ENCODE measurements around the gene DUSP22. TPM values are rescaled to one million over a fixed set of nuclear protein-coding genes. Genes with fewer than 3 reads are reported as not detected.

The DUSP22 gene
- total RNA-seq, 3 donors from 2014 or later, result 27.5 to 80.6 (median 29.1) TPM

DNA sequence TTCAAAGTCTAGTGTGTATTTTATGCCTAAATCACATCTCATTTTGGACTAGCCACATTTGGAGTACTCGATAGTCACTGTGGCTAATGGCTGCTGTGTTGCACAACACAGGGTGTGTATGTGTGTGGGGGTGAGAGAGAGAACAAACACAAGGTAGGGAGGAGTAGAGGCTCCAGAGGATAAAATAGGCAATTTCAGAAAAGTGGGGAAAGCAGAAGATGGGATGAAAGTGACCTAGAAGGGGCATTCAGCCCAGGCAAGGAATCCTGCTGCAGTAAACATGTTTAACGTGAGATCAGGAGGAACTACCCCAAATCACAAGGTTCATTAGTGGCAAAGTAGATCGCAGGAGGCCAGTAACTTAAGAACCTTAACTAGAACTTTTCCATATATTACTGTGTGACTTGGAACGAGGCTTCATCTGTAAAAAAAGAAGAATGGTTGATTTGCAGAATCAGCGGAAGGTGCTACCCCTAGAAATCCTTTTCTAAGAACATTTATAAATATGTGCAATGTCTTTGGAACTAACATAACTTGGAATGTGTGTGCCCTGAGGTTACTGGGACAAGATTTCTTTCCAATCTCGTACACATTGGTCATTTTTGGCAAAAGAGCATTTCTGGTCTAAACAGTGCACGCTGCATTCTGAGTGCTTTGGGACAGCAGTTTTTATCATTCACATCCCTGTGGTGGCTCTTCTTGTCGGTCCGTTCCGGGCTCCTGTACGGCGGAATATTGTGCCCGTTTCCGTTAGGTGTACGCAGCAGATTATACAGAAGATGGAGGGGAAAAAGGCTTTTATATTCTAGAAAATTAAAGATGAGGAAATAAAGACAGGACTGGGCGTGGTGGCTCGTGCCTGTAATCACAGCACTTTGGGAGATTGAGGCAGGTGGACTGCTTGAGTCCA is 2.6 kb downstream of the DUSP22 start:
- TF ChIP-seq, protein P1, sequence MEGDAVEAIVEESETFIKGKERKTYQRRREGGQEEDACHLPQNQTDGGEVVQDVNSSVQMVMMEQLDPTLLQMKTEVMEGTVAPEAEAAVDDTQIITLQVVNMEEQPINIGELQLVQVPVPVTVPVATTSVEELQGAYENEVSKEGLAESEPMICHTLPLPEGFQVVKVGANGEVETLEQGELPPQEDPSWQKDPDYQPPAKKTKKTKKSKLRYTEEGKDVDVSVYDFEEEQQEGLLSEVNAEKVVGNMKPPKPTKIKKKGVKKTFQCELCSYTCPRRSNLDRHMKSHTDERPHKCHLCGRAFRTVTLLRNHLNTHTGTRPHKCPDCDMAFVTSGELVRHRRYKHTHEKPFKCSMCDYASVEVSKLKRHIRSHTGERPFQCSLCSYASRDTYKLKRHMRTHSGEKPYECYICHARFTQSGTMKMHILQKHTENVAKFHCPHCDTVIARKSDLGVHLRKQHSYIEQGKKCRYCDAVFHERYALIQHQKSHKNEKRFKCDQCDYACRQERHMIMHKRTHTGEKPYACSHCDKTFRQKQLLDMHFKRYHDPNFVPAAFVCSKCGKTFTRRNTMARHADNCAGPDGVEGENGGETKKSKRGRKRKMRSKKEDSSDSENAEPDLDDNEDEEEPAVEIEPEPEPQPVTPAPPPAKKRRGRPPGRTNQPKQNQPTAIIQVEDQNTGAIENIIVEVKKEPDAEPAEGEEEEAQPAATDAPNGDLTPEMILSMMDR (IDR thresholded peaks at IDR 0.05), result no peak
- Histone ChIP-seq H3K36me3 (ENCODE audit: low read depth) (no peaks in the 10 kb centered on the region), H3K4me3 (no peak overlapping the region), H3K4me1 (ENCODE audit: low read depth) (peaks cover 7% of the 10 kb centered on the region), H3K9me3 (no peaks in the 10 kb centered on the region)
- ATAC-seq (no peak), DNase-seq (no peak)
- intact Hi-C loops (cut with DNase I, micrococcal nuclease), result no loop called here

DNA sequence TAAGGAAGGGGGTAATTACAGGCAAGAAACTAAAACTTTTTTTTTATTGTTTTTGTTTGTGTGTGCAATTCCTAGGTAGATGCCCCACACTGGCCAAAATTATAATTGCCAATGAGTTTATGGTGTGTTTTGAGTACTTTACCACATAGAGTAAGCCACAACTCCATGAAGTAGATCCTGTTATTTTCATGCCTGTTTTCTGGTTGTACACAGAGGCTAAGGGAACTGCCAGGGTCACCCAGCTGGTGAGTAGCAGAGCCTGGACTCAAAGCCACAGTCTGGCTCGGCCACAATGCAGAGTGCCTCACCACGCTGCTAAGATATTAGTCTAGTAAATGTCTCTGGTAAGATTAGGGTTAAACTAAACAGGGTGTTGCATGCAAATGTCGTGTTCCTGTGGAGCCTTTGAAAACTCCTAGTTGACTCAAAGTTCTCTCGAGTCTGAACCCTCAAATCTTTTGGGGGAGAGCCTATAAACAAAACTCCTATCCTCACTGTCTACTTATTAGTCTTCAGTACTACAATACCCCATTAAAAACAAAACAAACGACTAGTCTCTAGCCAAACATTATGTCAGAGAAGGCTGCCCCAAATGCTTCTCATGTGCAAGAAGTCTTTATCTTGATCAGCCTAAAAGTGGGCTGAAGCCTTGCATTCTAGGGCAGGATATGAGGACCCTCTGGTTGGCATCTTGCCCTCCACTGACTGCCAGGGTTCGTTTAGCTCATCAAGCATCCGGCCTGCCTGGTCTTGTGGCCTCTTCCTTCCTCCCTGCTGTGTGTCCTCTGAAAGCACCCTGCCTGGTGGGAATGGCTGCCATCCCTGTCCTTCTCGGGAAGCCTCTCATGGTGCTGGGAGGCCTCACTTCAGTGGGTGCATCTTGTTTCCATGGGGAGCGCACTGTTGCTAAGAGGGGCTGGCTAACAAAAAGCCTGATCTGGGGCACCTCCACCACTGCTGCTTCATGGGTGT is 4.2 kb downstream of the DUSP22 start:
- no peak overlapping the region for H3K4me3 ChIP-seq
- peaks cover 7% of the 10 kb centered on the region for H3K4me1 ChIP-seq (ENCODE audit: low read depth)
- TF ChIP-seq, protein P1 (IDR thresholded peaks at IDR 0.05), result no peak
- DNase-seq (peak in 2 of 3 donors; percentile 10 to 68), ATAC-seq (no peak)
- no peaks in the 10 kb centered on the region for H3K36me3 ChIP-seq (ENCODE audit: low read depth)
- H3K9me3 ChIP-seq, result peaks cover 7% of the 10 kb centered on the region
- intact Hi-C loops (cut with DNase I, micrococcal nuclease), result no loop called here

DNA sequence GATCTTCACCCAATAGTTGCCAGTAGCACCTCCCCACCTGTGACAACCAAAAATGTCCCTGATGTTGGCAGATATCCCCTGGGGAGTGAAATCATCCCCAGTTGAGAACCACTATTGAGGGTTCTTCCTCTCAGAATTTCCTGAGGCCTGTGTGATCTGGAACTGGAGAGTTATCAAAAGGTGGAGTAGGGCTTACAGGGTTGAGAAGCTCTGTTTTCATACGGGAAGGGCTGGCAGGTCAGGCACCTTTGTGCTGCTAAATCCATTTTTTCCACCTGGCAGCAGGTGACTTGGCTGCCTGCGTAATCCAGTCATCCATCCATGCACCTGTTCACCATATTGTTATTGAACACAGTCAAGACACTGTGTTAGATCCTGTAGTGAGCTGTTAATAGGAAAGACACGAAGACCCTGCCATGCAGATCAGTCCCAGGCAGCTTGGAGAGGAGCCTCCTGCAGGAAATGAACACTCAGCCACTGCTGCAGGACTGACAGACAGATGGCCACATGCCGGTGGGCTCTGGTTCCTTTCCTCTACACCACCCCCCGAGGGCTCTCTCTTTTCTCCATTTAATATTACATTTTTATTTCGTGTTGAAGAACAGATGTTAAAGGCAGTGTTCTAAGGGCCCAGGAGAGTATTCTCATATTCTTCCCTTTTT is 5.4 kb downstream of the DUSP22 start:
- intact Hi-C loops (cut with DNase I, micrococcal nuclease), result no loop called here
- TF ChIP-seq, protein P1 (IDR thresholded peaks at IDR 0.05), result no peak
- DNase-seq, result peak in 1 of 3 donors; percentile 1
- H3K4me1 ChIP-seq (ENCODE audit: low read depth), result peaks cover 7% of the 10 kb centered on the region
- H3K4me3 ChIP-seq, result no peak overlapping the region
- no peaks in the 10 kb centered on the region for H3K36me3 ChIP-seq (ENCODE audit: low read depth)
- peaks cover 7% of the 10 kb centered on the region for H3K9me3 ChIP-seq
- ATAC-seq, result no peak

DNA sequence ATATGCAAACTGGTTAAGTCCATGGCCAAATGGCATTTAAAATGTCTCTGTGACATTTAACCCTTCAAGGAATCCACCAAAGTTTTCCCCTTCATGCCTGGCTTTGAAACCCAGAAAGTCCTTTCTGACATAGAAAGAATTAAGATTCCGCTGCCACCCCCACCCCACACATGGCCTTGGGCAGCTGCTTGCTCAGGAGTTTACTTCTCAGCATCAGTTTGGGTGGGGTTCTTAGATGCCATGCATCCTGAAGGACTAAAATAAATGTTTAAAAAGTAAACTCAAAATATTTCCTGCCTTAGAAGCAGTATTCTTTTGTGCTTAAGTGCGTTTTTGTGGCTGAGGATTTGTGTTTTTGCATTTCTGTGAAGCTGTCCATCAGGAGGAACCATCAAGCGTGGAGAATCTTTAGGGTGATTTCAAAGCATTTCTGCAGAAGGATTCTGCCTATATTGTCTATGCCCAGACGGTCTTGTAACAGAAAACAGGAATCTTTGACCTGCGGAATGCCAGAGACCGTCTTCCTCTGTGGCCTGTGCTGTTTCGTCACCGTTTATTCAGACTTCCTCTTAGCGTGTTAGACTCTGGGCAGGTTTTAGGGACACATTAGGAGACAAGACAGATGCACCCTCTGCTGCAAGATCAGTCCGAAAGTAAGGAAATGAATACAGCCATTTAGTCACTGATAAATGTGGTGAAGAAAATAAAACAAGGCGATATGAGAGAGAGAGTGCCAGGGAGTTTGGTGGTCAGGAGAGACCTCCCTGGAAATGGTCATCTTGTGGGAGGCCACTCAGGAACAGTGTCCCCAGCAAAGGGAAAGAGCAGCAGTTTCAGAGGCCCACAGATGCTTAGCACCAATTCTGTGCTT is 6.2 kb downstream of the DUSP22 start:
- no peaks in the 10 kb centered on the region for H3K36me3 ChIP-seq (ENCODE audit: low read depth)
- peak; percentile 47 for ATAC-seq
- intact Hi-C loops (cut with DNase I, micrococcal nuclease), result no loop called here
- H3K4me3 ChIP-seq, result no peak overlapping the region
- no peak for DNase-seq
- TF ChIP-seq, protein P1 (IDR thresholded peaks at IDR 0.05), result no peak
- H3K9me3 ChIP-seq, result peaks cover 10% of the 10 kb centered on the region
- peaks cover 7% of the 10 kb centered on the region for H3K4me1 ChIP-seq (ENCODE audit: low read depth)

All from mucosa of descending colon (tissue), 3 donors.